MM.1S (cell line): ENCODE data around the gene EID2B.

Experiments
- EZH2phosphoT487 ChIP-seq: fragments of 300-600 bp; sonication (generic); IDR thresholded peaks from 2 replicates; pipeline ENCODE4 v1.6.1; 2018; ENCODE audit warnings: antibody characterized with exemption, low read length
- TF ChIP-seq, protein P1 (sequence below): fragments of 300-600 bp; sonication (generic); IDR thresholded peaks from 2 replicates; pipeline ENCODE4 v1.5.1; 2016; ENCODE audit warnings: antibody characterized with exemption, low read length, mixed read lengths

DNA sequence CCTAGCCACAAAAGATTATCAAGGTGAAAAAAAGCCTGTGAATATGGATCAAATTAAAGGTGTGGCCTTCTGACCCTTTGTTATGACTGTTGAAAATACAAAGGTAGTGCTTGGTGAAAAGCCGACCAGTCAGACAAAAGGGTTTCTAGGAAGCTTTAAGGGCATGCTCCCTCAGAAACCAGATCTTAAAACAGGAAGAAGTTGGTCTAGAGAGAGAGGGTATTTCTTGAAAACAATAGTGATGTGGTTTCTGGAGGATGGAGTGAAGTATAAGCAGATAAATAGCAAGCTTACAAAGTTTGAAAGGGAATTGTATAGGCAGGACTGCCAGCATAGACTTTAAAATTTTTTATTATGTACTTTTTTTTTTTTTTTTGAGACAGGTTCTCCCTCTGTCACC lies 12.3 kb upstream of the EID2B start:
- TF ChIP-seq, protein P1, sequence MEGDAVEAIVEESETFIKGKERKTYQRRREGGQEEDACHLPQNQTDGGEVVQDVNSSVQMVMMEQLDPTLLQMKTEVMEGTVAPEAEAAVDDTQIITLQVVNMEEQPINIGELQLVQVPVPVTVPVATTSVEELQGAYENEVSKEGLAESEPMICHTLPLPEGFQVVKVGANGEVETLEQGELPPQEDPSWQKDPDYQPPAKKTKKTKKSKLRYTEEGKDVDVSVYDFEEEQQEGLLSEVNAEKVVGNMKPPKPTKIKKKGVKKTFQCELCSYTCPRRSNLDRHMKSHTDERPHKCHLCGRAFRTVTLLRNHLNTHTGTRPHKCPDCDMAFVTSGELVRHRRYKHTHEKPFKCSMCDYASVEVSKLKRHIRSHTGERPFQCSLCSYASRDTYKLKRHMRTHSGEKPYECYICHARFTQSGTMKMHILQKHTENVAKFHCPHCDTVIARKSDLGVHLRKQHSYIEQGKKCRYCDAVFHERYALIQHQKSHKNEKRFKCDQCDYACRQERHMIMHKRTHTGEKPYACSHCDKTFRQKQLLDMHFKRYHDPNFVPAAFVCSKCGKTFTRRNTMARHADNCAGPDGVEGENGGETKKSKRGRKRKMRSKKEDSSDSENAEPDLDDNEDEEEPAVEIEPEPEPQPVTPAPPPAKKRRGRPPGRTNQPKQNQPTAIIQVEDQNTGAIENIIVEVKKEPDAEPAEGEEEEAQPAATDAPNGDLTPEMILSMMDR, result no peak
- TF ChIP-seq EZH2phosphoT487, result no peak
